Bronchus fibroblast of lung (primary cell): ENCODE data around the gene CYP2A6. TPM values are rescaled to one million over a fixed set of nuclear protein-coding genes. Genes with fewer than 3 reads are reported as not detected.

Experiments used
- total RNA-seq: library from RNA; depleted of rRNA; stranded (reverse); fragments of >200 nt; gene quantifications from 2 replicates; pipeline ENCODE4 v1.2.3, GENCODE V29; 2015

The CYP2A6 gene, protein sequence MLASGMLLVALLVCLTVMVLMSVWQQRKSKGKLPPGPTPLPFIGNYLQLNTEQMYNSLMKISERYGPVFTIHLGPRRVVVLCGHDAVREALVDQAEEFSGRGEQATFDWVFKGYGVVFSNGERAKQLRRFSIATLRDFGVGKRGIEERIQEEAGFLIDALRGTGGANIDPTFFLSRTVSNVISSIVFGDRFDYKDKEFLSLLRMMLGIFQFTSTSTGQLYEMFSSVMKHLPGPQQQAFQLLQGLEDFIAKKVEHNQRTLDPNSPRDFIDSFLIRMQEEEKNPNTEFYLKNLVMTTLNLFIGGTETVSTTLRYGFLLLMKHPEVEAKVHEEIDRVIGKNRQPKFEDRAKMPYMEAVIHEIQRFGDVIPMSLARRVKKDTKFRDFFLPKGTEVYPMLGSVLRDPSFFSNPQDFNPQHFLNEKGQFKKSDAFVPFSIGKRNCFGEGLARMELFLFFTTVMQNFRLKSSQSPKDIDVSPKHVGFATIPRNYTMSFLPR
- not detected in 2 replicates for total RNA-seq

DNA sequence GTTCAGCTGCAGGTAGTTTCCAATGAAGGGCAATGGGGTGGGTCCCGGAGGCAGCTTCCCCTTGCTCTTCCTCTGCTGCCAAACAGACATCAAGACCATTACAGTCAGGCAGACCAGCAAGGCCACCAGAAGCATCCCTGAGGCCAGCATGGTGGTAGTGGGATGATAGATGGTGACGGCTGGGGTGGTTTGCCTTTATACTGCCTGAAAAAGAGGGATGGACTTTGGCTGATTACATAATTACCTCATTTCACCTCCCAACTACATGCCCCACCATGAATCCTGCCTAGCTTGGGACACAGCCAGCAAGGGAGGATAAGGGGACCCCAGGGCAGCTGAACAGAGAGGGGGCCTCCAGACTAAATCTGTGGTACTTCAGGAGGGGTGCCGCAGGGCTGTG lies at the start of gene CYP2A6:
CYP2A6 (minus strand) TSS at position 171 of the 400 bp plus-strand sequence; CDS start at position 150, 21 bp downstream.

DNA sequence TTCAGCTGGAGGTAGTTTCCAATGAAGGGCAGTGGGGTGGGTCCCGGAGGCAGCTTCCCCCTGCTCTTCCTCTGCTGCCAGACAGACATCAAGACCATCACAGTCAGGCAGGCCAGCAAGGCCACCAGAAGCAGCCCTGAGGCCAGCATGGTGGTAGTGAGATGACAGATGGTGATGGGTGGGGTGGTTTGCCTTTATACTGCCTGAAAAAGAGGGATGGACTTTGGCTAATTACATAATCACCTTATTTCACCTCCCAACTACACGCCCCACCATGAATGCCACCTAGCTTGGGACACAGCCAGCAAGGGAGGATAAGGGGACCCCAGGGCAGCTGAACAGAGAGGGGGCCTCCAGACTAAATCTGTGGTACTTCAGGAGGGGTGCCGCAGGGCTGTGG lies 31.8 kb upstream of the CYP2A6 start, which contains the start of gene CYP2A7:
CYP2A7 (minus strand) TSS at position 170 of the 400 bp plus-strand sequence; CDS start at position 149, 21 bp downstream.

DNA sequence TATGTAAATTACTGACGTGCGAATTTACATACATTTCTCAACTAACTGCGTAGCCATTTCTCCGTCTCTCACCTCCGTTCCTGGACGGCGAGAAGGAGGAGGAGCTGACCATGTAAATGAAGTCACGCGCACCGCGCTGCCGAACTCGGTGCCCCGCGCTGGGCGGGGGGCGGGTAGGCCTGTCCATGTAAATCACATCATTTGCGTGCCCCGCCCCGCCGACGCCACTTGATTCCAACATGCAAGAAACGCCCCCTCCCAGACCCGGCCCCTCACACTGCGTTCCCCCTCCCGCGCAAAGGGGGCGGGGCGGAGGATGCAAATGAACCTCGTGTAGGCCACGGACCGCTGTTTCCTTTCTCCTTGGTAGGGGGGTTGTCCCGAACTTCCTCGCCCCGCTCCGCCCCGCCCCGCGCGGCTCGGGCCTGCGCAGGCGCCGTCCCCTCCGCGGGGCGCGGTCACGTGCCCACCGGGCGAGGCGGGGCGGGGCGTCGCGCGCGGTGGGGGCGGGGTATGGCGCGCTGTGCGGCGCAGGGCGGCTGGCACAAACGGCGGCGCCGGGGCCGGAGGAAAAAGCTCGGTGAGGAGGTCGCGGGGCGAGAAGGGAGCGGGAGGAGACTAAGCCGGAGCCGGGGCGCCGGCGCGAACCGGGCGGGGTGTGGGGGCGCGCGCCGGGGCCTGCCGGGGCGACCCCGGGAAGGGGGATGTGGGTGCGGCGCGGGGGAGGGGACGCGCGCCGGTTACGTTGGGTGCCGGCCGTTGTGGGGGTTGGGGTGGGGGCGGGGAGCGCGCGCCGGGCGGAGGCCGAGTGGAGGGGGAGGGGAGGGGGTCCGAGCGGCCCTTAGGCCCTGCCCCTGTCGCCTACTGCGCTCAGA lies 51.3 kb downstream of the CYP2A6 start, which contains the start of gene EGLN2:
EGLN2 (plus strand) TSS at position 509 of the 875 bp plus-strand sequence. CDS start 1,382 bp downstream, outside the sequence.

Other genes with a start within 250 kb of the CYP2A6 start
- gene LTBP4, start 249.1 kb downstream of the CYP2A6 start, total RNA-seq: 63.8 and 66.1 TPM in 2 replicates
- gene NUMBL, start 159.8 kb downstream of the CYP2A6 start, total RNA-seq: 29.3 and 34.0 TPM in 2 replicates
- gene COQ8B, start 133.6 kb downstream of the CYP2A6 start, total RNA-seq: 36.9 and 38.7 TPM in 2 replicates
- gene ITPKC, start 133.3 kb downstream of the CYP2A6 start, total RNA-seq: 15.3 and 16.4 TPM in 2 replicates
- gene ACTMAP, start 100.0 kb downstream of the CYP2A6 start, total RNA-seq: 3.9 and 4.7 TPM in 2 replicates
- 175 and 204 TPM in 2 replicates for gene SNRPA, start 99.2 kb downstream of the CYP2A6 start, total RNA-seq
- gene MIA, start 74.9 kb downstream of the CYP2A6 start, total RNA-seq: not detected in 2 replicates
- 32.6 and 39.8 TPM in 2 replicates for gene RAB4B, start 72.2 kb downstream of the CYP2A6 start, total RNA-seq
- gene EGLN2, start 51.3 kb downstream of the CYP2A6 start, total RNA-seq: 67.2 and 71.6 TPM in 2 replicates
- gene CYP2A7, start 31.8 kb upstream of the CYP2A6 start, total RNA-seq: not detected in 2 replicates
- not detected in 2 replicates for gene CYP2B6, start 140.8 kb upstream of the CYP2A6 start, total RNA-seq
- not detected in 2 replicates for gene CYP2A13, start 238.0 kb upstream of the CYP2A6 start, total RNA-seq